C4-2B (cell line): ENCODE measurements around the gene NUBPL.

Experiments
- ZFX ChIP-seq: fragments of 450-650 bp; IDR thresholded peaks from 2 replicates; pipeline ENCODE4 v1.6.1; 2017
- TF ChIP-seq, protein P1 (sequence below): fragments of 450-650 bp; conservative IDR thresholded peaks from 2 replicates; pipeline ENCODE4 v1.5.1; 2017; ENCODE audit warnings: mild to moderate bottlenecking

DNA sequence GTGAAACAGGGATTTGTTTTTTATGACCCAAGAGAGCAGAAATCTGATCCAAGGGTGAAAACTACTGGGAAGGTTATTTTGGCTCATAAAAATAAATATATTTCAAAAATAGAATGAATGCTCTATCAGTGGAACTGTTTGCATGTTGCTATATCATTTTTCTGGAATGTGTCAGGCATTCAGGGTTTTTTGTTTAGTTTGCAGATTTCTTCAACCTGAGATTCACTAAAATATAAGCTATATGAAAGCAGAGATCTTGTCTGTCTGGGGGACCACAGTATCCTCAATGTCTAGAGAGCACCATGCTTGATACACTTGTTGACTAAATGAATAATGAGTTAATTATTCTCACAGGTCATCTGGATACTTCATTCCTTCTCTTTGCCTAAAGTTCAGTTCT, 165.1 kb downstream of the NUBPL start:
- TF ChIP-seq, protein P1, sequence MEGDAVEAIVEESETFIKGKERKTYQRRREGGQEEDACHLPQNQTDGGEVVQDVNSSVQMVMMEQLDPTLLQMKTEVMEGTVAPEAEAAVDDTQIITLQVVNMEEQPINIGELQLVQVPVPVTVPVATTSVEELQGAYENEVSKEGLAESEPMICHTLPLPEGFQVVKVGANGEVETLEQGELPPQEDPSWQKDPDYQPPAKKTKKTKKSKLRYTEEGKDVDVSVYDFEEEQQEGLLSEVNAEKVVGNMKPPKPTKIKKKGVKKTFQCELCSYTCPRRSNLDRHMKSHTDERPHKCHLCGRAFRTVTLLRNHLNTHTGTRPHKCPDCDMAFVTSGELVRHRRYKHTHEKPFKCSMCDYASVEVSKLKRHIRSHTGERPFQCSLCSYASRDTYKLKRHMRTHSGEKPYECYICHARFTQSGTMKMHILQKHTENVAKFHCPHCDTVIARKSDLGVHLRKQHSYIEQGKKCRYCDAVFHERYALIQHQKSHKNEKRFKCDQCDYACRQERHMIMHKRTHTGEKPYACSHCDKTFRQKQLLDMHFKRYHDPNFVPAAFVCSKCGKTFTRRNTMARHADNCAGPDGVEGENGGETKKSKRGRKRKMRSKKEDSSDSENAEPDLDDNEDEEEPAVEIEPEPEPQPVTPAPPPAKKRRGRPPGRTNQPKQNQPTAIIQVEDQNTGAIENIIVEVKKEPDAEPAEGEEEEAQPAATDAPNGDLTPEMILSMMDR, result no peak
- TF ChIP-seq ZFX, result no peak
